Activated effector memory CD4-positive, alpha-beta T cell treated with Interleukin-2 at 50 U/mL for 16 hours (primary cell): ENCODE measurements around the gene CDK18.
"Not testable (repeated sequence)": the region's sequence is repeated elsewhere in the genome, so short reads cannot be mapped to it uniquely, and the experiment has no call there.

Experiments
- DNase-seq: peaks from one replicate; pipeline ENCODE4 v3.0.0-alpha.2; 2020

Gene CDK18

DNA sequence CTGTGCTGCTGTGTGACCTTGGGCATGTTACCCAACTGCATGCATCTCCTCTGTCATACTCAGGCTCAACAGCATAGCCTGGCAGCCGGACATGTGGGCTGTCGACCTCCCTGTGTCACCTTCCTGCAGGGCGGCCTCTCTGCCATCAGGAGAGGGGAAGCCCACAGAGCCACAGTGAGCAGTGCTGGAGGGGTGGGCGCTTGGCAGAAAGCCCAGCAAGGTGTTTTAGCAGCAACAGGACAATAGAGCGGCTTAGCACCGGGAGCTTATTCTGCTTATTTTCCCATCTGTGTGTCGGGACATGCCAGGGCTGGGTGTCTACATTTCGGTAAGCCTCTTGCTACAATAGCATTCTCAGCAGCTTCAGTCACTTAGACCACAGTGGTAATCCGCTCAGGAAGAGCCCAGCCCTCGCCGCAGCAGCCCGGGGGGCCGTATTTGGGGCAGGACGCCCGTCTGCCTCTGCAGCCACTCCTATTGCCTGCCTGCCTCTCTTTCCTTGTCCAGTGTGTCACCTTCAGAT is 22.8 kb upstream of the CDK18 start:
- DNase-seq: no peak

DNA sequence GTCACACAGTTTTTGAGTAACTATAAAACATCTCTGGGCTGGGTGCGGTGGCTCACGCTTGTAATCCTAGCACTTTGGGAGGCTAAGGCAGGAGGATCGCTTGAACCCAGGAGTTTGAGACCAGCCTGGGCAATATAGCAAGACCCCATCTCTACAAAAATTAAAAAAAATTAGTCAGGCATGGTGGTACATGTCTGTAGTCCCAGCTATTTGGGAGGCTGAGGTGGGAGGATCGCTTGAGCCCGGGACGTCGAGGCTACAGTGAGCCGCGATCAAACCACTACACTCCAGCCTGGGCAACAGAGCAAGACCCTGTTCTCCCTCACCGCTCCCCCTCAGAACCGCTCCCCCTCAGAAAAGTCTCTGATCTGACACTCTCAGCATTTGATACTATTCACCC is 21.9 kb upstream of the CDK18 start:
- DNase-seq: not testable (repeated sequence)

DNA sequence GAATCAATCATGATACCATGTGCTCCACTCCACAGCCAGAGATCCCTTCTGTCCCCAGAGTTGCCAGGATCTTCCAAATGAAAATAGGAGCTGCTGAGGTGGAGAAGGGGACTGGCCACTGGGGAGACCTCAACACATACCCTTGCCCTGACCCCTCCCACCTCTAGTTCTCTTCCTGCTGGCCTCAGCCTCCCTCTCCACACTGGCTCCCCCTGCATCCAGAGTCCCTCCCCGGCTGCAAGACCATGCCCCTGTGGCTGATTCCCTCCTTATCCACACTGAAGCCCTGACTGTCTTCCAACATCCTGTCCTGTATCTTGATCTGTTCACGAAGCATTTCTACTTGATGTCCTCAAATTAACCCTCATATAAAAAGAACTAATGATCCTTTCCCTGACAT is 21.1 kb upstream of the CDK18 start:
- no peak for DNase-seq

DNA sequence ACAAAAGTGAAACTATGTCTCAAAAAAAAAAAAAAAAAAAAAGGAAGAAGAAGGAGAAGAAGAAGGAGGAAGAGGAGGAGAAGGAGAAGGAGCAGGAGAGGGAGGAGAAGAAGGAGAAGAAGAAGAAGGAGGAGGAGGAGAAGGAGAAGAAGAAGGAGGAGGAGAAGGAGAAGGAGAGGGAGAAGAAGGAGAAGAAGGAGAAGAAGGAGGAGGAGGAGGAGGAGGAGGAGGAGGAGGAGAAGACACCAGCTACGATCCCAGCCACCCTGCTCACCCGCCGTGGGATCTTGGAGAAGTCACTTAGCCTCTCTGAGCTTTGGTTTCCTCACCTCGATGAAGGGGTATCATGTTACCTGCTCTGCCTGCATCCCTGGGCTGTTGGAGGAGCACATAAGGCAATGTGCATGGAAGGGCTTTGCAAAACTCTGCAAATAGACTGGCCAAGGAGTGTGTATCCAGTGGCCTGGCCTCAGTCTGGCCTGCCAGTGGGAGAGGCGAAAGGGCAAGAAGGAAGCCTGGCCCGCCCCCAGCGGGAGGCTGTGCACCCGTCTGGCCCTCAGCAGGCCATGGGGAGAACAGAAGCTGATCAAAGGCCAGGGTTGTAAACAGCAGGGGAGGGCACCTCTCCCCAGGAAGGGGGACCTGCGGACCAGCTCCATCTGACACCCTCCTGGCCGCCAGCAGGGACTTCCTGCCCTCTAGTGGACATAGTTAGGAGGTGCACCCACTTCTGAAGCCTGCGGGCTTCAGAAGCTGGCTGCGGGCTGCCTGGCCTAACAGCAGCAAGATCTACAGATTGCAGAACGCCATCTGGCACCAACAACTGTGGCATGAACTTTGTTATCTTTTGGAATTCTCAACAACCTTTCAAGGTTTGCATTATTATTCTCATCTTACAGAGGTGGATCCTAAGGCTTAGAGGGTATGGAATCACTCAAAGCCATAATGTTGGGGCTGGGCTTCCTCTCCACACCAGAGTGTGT is 19.2 kb upstream of the CDK18 start:
- DNase-seq: peak; percentile 50

DNA sequence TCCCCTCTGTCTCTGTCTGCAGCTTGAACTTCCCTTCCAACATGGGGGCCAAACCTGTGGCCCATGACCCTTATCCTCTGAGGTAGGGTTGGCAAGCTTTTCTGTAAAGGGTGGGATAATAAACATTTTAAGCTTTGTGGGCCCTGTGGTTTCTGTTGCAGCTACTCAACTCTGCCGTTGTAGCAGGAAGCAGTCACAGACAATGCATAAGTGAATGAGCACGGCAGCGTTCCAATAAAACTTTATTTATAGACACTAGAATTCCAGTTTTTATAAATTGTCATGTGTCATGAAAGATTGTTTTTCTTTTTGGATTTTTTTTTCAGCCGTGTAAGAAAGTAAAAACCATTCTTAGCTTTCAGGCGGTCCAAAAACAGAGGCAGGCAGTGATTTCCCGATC is 18.2 kb upstream of the CDK18 start:
- DNase-seq: no peak

DNA sequence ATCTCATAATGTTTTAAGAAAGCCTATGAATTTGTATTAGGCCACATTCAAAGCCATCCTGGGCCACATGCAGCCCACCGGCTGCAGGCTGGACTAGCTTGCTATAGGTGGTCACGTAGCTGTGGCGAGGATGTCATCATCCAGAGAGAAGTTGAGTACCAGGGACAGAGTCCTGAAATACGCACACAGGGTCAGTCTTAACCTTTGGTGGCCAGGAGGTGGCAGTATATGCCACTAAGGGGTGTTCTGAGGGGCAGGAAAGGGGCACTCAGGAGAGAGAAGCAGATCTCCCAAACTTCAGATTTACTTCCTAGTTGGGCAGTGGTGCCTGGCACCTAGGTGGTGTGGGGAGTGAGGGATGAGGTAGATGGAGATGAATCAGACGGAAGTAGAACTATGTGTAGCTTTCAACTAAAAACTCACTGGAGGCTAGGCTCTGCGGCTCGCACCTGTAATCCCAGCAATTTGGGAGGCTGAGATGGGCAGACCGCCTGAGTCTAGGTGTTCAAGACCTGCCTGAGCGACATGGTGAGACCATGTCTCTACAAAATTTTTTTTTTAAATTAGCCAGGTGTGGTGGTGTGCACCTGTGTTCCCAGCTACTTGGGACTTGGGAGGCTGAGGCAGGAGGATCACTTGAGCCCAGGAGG is 16.3 kb upstream of the CDK18 start:
- no peak for DNase-seq

DNA sequence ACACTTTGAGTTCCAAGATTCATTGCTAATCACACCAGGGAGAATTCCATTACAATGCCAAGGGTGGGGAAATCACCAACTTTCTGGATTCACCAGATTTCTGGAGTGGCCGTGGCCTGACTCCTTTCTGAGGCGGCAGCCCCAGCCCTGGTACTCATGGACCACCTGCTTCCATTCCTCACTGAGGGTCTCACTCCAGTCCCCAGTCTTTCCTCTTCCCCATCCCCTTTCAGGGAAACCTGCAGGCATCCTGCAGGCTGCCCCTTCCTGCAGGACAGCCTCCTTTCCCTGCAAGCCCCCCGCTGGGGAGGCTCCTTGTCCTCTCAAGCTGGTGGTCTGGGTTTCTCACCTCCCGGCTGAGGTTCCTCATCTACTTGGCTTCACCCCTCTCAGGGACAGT is 12.7 kb upstream of the CDK18 start:
- no peak for DNase-seq

DNA sequence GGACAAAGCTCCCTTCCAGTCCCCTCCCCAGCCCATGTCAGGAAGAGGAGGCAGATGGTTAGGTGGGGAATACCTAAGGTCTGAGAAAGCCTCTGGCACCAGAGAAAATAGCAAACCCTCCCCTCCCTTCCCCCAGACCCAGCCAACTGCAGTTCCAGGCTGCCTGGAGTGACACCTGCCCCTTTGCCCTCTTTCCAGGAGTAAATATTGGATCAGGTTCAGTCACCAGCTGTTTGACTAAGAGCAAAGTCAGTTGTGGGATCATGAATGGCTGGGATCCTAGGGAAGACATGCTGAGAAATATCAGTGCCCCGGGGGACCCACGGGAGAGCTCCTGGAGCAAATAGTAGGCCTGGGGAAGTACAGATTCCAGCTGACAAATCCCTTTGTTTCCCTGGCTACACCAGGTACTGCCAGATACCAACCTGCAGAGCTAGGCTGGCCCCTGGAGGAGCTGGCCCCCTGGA is 12.2 kb upstream of the CDK18 start:
- DNase-seq: no peak

DNA sequence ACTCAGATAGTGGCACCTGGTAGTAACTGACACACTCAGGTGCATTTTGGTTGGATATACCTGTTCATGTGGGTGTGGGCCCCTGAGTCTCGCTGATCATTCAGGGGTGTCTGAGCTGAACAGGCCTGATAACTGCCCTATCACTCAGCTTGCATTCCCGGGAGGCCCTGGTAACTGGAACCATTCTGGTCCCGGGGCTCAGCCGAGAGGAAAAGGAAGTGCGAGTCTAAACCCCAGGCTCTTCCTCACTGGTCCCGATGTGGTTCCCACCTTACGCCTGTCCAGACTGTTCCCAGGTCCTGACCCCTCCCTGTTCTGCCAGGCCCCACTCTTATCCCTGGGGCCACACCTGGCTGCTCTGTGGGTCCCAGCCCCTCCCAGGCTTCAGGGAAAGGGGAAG is 11.7 kb upstream of the CDK18 start:
- DNase-seq: no peak

DNA sequence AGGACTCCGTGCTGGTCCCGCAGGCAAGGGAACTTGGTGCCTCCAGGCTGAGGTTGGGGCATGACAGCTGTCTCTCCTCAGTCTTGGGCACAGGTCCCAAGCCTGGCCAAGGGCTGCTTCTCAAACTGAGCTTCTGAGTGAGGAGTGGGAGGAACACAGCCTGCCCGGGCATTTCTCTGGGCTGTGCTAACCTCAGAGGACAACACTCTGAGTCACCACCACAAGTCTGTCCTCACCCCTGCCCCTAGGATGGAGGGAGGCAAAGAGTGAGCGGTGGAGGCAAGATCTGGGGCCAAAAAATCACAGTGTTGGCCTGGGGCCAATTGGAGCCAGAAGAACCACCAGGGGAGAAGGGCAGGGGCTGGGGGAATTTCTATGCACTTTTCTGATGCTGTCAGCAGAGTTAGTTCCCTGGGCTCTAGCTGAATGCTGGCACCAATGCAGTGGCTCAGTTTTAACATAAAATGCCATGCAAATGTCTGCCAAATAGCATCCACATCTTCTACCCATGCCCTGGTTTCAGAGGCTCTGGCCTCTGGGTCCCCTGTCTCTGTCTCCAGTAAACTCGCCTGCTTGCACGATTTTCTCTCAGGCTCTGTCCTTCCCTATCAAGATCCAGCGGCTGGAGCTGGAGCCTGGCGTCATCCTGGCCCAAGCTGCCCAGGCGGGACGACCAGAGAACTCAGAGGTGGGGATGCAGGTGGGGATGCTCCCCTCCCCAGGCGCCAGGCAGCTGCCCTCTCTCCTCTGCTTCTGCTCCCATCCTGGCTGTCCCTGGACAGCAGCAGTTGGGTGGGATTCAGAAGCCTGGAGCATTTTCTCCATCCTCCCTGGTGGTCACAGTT is 11.0 kb upstream of the CDK18 start:
- no peak for DNase-seq

DNA sequence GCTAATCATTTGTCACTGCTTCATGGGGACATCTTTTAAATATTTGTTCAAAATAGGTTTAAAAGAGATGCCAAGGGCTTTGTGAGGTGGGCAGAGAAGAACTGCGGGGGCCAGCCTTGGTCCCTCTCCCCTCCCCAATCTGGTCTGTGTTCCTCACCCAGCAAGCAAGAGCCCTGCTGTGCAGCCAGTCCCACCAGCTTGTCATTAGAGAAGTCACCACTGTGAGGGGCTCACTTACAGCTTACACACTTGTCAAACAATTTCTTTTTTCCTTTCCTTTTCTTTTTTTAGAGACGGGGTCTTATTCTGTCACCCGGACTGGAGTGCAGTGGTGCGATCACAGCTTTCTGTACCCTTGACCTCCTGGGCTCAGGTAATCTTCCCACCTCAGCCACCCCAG is 10.4 kb upstream of the CDK18 start:
- DNase-seq: no peak

DNA sequence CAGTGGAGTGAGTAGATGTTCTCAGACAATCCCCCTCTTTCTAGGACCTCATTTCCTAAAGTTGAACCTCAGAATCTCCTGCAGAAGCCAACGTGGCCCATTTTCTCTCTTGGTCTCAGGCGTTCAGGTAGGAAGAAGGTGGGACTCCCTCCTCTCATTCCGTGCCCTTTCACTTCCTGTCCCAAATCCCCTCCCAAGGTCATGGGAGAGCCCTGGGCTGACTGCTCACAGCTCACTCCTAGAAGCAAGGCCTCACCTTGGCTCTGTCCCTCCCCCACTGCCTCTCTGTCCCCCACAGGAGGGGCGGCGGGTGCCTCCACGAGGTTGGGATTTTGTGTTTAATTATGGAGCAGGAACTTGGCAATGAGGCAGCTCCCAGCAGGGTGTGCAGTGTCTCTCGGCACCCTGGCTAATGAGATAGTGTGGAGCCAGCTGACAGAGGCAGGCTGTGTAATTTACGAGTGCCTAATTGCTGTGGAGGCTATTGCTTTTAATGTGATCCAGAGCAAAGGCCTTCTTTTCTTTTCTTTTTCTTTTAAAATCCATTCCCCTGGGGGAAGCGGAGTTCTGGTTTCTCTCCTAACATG is 9.1 kb upstream of the CDK18 start:
- DNase-seq: no peak

DNA sequence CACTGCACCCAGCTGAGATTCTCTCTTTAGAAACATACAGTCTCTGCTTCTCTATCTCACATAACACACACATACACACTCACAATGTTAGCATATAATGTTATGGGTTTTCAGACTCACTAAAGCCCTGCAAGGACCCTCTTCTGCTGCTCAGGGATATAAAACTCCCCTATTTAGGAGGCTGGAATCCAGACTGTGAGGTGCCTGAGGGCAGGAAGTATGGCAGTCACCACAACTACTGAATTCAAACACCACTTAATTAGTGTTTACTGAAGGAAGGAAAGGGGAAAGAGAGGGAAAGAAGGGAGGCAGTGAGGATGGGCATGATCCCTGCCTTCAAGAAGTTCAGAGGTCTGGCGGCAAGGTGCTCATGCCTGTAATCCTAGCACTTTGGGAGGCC is 7.8 kb upstream of the CDK18 start:
- DNase-seq: no peak

DNA sequence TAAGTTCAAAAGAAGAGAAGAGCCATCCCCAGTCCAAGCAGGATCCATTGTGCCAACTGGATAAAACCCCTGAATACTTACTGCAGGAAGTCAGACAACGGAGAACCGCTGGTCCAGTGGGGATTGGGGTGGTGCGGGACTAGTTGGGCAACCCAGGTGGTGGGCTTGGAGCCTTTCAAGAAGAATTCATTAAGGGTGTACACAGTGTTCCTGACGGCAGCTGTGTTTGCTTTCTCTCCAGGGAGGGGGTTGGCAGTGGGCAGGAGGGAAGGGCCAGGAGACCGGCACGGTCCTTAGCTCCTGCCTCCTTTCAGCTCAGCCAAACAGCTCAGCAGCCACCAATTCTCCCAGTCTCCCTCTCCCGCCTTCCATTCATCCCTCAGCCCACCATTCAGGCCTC is 7.1 kb upstream of the CDK18 start:
- no peak for DNase-seq

DNA sequence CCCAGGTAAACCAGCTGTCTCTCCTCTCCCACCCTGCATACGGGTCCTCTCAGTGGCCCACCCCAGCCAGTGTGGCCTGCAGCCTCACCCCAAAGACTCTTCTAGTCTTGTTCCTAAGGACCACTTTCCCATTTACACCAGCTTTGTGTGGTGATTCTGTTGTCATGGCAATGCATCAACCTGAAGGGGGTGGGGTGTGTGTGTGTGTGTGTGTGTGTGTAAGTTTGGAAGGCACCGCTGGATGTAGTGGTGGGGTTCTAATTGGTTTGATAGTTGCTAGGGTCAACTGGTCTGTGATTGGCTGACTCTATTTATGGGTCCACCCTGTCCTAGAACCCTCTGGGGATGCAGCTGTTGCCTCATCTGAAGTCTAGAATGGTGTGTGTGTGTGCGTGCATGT is 4.7 kb upstream of the CDK18 start:
- no peak for DNase-seq

DNA sequence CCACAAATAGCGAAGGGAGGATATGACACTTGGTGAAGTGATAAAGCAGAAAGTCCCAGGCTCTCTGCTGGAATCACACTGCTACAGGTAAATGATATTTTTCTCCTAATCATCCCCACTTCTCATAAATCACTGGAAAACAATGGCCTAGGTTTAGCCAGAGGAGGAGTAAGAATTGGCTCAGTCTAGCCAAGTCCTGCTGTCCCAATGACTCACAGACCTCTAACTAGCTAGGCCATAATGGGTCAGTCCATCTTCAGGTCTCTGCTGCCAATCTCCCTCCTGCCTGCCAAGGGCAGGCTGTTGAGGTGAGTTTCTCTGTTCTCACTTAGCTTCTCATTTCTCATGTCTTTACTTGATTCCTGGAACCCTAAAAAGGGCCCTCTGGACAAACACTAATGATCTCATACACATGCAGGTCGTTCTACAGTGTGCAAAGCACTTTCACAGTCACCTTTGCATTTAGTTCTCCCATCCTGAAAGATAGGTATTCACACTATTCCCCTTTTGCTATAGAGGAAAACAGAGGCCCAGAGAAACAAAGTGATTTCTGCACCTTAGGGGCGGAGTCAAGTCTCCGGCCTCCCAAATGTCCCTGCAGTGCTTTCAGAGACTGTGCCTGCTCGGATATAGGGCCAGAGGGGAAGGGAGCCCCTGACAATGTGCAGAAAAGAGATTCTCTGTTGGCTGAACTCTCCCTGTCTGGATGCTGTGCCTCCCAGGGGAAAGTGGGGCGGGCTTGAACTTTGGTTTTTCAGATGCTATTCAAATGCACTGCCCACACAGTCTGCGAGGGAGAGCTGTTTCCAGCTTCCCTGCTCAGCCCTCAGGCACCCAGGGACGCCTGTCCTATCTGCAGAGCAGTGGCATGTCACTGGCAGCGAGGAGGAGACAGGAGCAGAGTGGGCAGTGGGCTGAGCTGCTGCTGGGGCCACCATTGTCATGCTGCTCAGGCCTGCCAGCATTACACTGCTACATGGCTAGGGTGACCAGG is 3.9 kb upstream of the CDK18 start:
- DNase-seq: no peak

DNA sequence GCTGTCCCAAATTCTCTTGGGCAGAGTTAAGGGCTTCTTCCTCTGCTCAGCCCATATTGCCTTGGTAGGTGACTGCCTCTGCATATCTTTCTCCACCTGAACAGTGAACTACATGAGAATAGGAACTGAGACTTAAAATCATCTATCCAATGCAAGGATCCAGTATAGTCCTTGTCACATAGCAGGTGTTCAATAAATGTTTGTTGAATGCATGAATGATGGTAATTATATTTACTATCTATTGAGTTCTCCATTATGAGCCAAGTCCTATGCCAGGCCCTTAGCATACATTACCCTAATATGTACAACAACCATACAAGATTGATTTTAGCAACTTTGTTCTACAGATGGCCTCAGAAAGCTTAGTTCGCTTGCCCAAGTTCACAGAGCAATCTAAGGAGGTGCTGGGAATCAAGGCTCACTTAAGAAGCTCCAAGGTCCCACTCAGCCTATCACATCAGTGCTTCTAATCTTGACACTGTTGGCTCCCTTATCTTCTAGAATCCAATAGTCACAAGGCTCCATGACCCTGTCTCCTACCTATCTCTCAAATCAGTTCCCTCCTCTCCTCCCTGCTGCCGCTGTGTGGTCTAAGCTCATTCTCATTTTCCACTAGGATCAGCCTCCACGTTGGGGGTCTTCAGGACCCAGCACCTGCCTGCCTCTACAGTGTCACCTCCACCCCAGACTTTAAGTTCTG is 2.2 kb upstream of the CDK18 start:
- no peak for DNase-seq

DNA sequence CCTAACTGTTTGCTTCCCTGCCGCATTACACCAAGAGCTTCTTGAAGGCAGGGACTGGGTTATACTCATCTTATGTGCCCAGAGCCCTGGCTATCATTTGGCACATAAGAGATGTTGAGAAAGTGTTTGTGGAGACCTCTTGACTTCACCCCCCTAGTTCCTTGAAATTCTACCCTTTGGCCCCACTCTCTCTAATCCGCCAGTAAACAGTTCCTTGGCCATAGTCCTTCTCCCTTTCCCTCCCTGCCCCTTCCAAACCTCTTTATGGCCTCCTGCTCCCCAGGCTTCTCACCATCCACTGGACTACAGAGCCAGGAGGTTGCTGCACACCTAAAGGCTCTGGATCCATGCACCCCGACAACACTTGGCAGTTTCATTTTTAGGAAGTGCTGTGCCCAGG is 1.5 kb upstream of the CDK18 start:
- DNase-seq: no peak

DNA sequence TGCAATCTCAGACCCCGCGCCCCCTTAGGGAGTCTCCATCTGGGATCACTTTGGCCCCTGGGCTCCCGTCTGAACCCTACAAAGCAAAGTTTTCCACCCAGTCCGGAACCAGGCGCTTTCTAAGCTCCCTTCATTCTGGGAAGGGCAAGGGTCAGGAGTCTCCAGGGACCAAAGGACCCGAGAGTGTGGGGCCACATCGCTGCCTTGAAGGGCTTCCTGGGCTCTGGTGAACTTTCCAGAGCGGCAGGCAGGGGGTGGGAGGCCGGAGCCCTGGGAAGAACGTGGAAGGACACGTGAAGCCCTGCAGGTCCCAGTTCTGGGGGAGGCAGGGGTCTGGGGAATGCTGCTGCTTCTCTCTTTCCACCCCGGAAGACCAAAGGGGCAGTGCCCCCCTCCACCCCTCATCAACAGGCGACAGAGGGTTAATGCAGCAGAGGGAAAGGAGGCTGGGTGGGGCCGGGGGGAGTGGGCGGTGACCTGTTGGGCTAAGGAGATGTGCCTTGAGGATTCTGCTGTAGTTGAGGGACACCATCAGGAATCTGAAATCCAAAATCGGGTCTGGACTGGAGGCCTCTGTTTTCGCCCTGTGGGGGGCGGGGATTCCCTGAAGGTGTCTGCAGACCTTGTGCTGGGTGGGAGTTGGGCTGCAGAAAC is 734 bp downstream of the CDK18 start:
- DNase-seq: no peak

DNA sequence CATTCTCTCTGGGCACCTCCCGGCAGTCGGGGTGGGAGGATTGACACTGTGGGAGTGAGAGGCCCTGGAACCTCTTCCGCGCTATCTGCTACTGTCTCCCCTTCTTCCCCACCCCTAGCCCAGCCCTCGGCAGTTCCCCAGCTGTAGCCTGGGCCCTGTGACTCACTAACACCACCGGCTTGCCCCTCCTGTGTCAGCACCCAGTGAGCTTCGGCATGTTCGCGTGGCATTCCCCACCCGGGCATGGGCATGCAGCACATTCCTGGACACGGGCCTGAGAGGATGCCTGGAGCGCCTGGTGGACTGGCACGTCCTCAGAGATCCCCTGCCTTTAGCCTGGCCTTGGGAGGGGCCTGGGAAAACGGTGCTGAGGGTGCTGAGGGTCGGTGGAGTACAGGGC is 1.3 kb downstream of the CDK18 start:
- no peak for DNase-seq
